ENCODE data around the gene DMD.

DMD gene

DNA sequence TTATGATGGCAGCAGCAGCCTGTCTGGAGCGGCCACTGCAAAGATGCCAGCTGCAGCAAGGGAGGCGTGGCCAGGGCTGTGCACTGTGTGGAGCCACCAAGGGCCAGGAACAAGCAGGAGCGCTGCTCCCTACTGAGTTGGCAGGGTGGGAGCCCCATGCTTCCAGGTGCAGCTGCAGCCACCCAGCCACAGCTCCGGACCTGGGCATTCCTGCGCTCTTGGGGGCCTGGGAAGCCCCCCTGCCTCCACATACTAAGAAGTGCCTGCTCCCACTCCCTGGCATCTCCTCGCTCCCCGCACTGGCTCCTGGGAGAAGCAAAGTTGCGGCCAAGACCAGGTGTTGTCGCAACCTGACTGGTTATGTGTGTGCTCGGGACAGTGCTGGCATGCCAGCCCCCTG is 619.8 kb downstream of the DMD start:
- DNase-seq (ENCODE audit: low read depth, low spot score), result no peak
- TF ChIP-seq, protein P1, sequence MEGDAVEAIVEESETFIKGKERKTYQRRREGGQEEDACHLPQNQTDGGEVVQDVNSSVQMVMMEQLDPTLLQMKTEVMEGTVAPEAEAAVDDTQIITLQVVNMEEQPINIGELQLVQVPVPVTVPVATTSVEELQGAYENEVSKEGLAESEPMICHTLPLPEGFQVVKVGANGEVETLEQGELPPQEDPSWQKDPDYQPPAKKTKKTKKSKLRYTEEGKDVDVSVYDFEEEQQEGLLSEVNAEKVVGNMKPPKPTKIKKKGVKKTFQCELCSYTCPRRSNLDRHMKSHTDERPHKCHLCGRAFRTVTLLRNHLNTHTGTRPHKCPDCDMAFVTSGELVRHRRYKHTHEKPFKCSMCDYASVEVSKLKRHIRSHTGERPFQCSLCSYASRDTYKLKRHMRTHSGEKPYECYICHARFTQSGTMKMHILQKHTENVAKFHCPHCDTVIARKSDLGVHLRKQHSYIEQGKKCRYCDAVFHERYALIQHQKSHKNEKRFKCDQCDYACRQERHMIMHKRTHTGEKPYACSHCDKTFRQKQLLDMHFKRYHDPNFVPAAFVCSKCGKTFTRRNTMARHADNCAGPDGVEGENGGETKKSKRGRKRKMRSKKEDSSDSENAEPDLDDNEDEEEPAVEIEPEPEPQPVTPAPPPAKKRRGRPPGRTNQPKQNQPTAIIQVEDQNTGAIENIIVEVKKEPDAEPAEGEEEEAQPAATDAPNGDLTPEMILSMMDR (IDR thresholded peaks at IDR 0.05; ENCODE audit: low read depth, low read length), result no peak
- no peak overlapping the region for H3K4me3 ChIP-seq (ENCODE audit: low read depth, low read length)
- in situ Hi-C loops (cut with HindIII; ENCODE audit: low sequenced_read_pairs), result no loop called here

DNA sequence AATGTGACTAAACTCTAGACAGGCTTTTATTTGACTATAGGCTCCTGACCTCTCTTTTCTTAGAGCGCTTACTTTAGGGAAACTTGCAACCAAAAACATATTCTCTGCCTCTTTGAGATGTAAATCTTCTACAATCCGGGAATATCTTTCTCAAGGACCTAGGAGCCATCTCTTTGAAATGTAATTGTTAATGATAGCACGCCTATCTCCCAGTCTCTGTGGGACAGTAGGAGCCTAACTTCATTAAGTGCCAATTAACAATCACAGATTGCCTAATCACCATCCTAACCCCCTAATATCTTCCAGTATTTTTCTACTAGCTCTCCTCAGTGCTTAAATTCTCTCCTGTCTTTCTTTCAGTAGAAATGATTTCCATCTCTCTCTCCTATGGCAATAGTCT is 628.6 kb downstream of the DMD start:
- DNase-seq (ENCODE audit: low read depth, low spot score), result no peak
- H3K4me3 ChIP-seq (ENCODE audit: low read depth, low read length), result no peak overlapping the region
- TF ChIP-seq, protein P1 (IDR thresholded peaks at IDR 0.05; ENCODE audit: low read depth, low read length), result no peak
- in situ Hi-C loops (cut with HindIII; ENCODE audit: low sequenced_read_pairs), result no loop called here

- DNase-seq (ENCODE audit: low read depth, low spot score), result no peak
- in situ Hi-C loops (cut with HindIII; ENCODE audit: low sequenced_read_pairs), result no loop called here
- no peak overlapping the region for H3K4me3 ChIP-seq (ENCODE audit: low read depth, low read length)
- TF ChIP-seq, protein P1 (IDR thresholded peaks at IDR 0.05; ENCODE audit: low read depth, low read length), result no peak
Observed at GRCh38 chrX:32576885-32577284, 634.5 kb downstream of the DMD start.

DNA sequence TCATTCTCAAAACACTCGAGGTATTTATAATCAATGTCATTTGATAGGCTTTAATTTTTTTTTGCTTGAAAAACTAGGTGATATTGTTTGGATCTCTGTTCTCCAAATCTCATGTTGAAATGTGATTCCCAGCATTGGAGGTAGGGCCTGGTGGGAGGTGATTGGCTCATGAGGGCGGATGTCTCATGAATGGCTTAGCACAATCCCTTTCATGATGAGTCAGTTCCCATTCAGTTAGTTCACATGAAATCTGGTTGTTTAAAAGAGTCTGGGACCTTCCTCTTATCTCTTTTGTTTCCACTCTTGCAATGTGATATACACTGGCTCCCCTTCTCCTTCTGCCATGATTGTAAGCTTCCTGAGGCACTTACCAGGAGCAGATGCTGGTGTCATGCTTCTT is 638.7 kb downstream of the DMD start:
- no peak for DNase-seq (ENCODE audit: low read depth, low spot score)
- in situ Hi-C loops (cut with HindIII; ENCODE audit: low sequenced_read_pairs), result no loop called here
- TF ChIP-seq, protein P1 (IDR thresholded peaks at IDR 0.05; ENCODE audit: low read depth, low read length), result no peak
- H3K4me3 ChIP-seq (ENCODE audit: low read depth, low read length), result no peak overlapping the region

DNA sequence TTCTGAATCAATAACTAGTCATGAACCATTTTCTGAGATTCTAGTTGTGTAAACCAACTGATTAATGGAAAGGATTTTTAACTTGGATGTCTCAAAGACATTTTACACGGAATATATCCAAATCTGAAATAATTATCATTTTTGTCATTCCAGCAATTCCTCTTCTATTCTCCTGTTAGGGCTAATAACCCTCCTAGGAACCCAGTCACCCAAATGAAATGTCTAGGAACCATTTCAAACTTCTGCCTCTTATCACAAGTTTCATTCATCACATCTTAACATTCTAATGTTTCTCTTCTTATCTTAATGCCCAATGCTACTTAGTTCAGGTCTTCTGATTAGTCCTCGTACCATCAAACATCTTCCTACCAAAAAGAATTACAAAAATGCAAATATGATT is 639.8 kb downstream of the DMD start:
- H3K4me3 ChIP-seq (ENCODE audit: low read depth, low read length), result no peak overlapping the region
- in situ Hi-C loops (cut with HindIII; ENCODE audit: low sequenced_read_pairs), result no loop called here
- TF ChIP-seq, protein P1 (IDR thresholded peaks at IDR 0.05; ENCODE audit: low read depth, low read length), result no peak
- DNase-seq (ENCODE audit: low read depth, low spot score), result no peak

DNA sequence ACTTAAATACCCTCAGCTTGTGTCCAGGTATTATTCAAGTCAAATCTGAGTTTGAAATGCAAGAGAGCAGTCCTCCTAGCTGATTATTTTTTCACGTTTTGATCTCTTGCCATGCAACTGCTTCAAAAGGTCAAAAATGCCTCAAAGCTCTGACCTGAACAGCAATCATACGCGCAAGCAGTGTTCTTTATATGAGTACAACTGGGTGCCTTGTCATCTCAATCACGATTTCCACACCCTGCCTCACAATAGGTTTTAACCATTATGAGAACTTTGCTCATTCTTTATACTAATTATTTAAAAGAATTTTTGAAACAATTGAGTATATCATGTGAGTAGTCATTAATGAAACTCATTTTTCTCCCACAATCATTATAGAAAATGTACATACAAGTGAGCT is 649.1 kb downstream of the DMD start:
- DNase-seq (ENCODE audit: low read depth, low spot score), result no peak
- in situ Hi-C loops (cut with HindIII; ENCODE audit: low sequenced_read_pairs), result no loop called here
- H3K4me3 ChIP-seq (ENCODE audit: low read depth, low read length), result no peak overlapping the region
- TF ChIP-seq, protein P1 (IDR thresholded peaks at IDR 0.05; ENCODE audit: low read depth, low read length), result no peak

DNA sequence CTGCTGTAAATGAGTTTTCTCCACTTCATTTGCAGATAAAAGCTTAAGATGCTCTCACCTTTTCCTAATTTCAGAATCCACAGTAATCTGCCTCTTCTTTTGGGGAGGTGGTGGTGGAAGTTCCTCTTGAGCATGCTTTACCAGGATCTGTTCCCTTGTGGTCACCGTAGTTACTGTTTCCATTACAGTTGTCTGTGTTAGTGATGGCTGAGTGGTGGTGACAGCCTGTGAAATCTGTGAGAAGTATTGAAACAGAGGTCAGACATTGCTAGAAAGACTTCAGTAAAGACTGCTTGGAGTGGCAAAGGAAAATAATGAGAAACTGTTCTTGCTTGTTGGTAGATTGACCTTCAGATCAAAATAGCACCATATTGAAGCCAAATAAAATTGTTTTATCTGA is 666.2 kb downstream of the DMD start:
- no peak for DNase-seq (ENCODE audit: low read depth, low spot score)
- TF ChIP-seq, protein P1 (IDR thresholded peaks at IDR 0.05; ENCODE audit: low read depth, low read length), result no peak
- in situ Hi-C loops (cut with HindIII; ENCODE audit: low sequenced_read_pairs), result no loop called here
- H3K4me3 ChIP-seq (ENCODE audit: low read depth, low read length), result no peak overlapping the region

Data from astrocyte of the spinal cord (primary cell).